ENCODE data around the gene CPEB2.
A peak's percentile ranks its signal among the peaks of the same experiment; 100 is the strongest.

The CPEB2 gene

DNA sequence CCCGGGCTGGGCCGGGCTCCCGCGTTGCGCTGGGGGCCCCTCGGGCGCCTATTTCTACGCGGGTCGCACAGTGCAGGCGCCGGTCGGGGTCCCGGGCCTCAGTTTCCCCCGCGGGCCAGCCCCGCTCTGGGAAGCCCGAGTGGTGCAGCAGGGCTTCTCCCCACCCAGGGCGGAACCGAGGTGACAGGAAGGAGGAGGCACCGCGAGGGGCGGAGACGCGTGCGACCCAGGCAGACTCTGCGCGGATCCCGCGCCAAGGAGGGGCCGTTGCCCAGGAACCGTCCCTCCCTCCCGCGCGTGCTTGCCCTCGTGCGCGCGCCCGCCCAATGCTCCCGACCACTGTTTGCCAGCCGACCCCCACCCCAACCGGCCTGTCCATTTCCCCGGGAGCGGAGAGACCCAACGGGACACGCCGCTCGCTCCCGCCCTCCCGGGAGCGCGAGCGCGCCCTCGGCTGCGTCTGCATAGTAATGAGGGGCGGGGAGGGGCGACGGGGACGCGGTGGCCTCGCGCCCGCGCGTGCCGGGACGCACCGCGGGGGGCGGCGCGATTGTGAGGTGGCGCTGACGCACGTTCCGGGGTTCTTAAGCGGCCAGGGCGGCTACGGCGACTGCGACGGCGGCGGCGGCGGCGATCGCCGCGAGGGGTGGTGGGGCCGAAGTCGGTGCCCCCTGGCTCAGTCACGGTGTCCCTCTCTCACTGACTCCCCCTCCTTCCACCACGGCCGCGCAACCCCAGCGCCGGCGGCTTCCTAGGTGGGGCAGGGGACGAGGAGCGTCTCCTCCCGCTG is at the start of gene CPEB2:
Gene CPEB2, plus strand, starts transcription at position 613 of the 790 bp plus-strand sequence. CDS start 193 bp downstream, outside the sequence.
- TF ChIP-seq, protein P1, sequence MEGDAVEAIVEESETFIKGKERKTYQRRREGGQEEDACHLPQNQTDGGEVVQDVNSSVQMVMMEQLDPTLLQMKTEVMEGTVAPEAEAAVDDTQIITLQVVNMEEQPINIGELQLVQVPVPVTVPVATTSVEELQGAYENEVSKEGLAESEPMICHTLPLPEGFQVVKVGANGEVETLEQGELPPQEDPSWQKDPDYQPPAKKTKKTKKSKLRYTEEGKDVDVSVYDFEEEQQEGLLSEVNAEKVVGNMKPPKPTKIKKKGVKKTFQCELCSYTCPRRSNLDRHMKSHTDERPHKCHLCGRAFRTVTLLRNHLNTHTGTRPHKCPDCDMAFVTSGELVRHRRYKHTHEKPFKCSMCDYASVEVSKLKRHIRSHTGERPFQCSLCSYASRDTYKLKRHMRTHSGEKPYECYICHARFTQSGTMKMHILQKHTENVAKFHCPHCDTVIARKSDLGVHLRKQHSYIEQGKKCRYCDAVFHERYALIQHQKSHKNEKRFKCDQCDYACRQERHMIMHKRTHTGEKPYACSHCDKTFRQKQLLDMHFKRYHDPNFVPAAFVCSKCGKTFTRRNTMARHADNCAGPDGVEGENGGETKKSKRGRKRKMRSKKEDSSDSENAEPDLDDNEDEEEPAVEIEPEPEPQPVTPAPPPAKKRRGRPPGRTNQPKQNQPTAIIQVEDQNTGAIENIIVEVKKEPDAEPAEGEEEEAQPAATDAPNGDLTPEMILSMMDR (IDR thresholded peaks at IDR 0.05; ENCODE audit: low read depth, low read length, missing control alignments) = no peak
- no peaks in the 10 kb centered on the region for H3K27me3 ChIP-seq (replicated peaks)
- in situ Hi-C loops (cut with HindIII; ENCODE audit: low pct_ligation_motif_present, low sequenced_read_pairs) = loop anchor here (25.0 kb wide), 1 partner anchor 1340 kb away; no protein-coding TSS in a partner anchor
- DNase-seq = peak; percentile 94
- H3K27ac ChIP-seq = peak within 1 kb of the TSS; percentile 99
- peak within 1 kb of the TSS; percentile 81 for H3K4me3 ChIP-seq (ENCODE audit: low read depth, low read length)
- peaks cover 11% of the 10 kb centered on the region for H3K36me3 ChIP-seq (replicated peaks)

DNA sequence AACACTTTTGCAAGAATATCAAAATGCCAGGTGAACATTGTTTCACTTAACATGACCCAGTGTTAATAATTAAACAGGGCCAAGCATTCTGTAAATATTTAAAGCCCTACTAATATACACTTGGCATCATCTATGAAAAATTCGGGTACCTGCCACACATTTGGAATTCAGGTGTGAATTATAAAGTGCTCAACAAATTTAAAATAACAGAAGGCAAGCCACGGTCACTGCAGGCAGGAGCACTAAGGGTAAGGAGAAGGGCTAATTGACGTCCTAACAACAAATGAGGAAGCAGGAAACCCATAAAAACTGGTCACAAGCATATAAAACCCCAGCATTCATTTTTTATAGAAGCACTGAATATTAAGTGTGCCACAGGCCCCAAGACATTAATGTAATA is 43.8 kb upstream of the CPEB2 start:
- no peaks in the 10 kb centered on the region for H3K36me3 ChIP-seq (replicated peaks)
- TF ChIP-seq, protein P1 (IDR thresholded peaks at IDR 0.05; ENCODE audit: low read depth, low read length, missing control alignments) = no peak
- H3K27ac ChIP-seq = no peak overlapping the region
- DNase-seq = no peak
- in situ Hi-C loops (cut with HindIII; ENCODE audit: low pct_ligation_motif_present, low sequenced_read_pairs) = no loop called here
- H3K27me3 ChIP-seq (replicated peaks) = no peaks in the 10 kb centered on the region
- H3K4me3 ChIP-seq (ENCODE audit: low read depth, low read length) = no peak overlapping the region

GRCh38 chr4:14961292-14961691 is 41.0 kb upstream of the CPEB2 start:
- TF ChIP-seq, protein P1 (IDR thresholded peaks at IDR 0.05; ENCODE audit: low read depth, low read length, missing control alignments) = no peak
- Histone ChIP-seq H3K4me3 (ENCODE audit: low read depth, low read length) (no peak overlapping the region), H3K27me3 (replicated peaks) (no peaks in the 10 kb centered on the region), H3K36me3 (replicated peaks) (no peaks in the 10 kb centered on the region), H3K27ac (no peak overlapping the region)
- no peak for DNase-seq
- in situ Hi-C loops (cut with HindIII; ENCODE audit: low pct_ligation_motif_present, low sequenced_read_pairs) = no loop called here

DNA sequence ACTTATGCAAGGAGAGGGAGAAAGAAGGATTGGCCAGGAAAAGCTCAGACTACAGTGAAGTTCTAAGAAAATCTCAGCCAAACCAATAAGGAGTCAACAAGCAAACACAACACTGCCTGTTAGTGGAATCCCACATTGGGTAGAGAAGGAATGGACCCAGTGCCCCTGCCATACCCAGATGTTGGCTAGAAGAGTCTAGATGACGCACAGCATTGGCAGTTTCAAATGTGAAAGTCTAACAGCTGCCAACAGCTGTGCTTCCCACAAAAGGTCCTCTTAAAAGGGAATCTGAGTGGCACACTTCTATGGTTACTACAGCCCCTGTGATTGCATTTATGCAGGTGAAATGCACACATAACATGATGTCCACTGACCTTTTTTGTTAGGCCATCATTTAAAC is 37.2 kb upstream of the CPEB2 start:
- no peak for DNase-seq
- H3K27me3 ChIP-seq (replicated peaks) = no peaks in the 10 kb centered on the region
- in situ Hi-C loops (cut with HindIII; ENCODE audit: low pct_ligation_motif_present, low sequenced_read_pairs) = no loop called here
- H3K27ac ChIP-seq = no peak overlapping the region
- no peaks in the 10 kb centered on the region for H3K36me3 ChIP-seq (replicated peaks)
- no peak overlapping the region for H3K4me3 ChIP-seq (ENCODE audit: low read depth, low read length)
- TF ChIP-seq, protein P1 (IDR thresholded peaks at IDR 0.05; ENCODE audit: low read depth, low read length, missing control alignments) = no peak

DNA sequence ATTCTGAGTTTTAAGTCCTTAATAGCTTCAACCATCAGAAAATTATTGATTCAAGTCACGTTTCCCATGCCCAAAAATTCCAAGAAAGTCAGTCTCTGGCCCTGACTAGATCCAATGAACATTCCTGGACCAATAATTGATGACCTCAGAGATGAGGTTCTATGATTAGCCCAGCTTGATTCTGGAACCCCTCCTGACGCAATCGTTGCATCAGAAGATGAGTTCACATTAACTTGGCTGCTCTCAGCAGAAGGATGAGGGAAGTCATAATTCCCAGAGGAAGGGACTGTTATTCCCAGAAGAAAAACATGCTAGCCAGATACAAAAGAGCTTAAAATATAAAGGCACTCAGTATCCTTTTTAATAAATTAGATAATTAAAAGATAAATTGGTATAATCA is 34.3 kb upstream of the CPEB2 start:
- no peak for DNase-seq
- H3K36me3 ChIP-seq (replicated peaks) = no peaks in the 10 kb centered on the region
- no peaks in the 10 kb centered on the region for H3K27me3 ChIP-seq (replicated peaks)
- no peak overlapping the region for H3K4me3 ChIP-seq (ENCODE audit: low read depth, low read length)
- no peak overlapping the region for H3K27ac ChIP-seq
- TF ChIP-seq, protein P1 (IDR thresholded peaks at IDR 0.05; ENCODE audit: low read depth, low read length, missing control alignments) = no peak
- in situ Hi-C loops (cut with HindIII; ENCODE audit: low pct_ligation_motif_present, low sequenced_read_pairs) = no loop called here
